HG02973 (cell line): ENCODE measurements around the gene SMCO2.

Experiments used
- ATAC-seq: cut with Tn5 transposase; IDR thresholded peaks from one replicate; pipeline ENCODE4 v1.9.1; 2021; ENCODE audit warnings: moderate library complexity; ENCODE audit not compliant: unreplicated experiment

Gene SMCO2

GRCh38 chr12:27451036-27451825 lies 4.7 kb downstream of the SMCO2 start:
- ATAC-seq = no peak

GRCh38 chr12:27453421-27453820 lies 6.9 kb downstream of the SMCO2 start:
- no peak for ATAC-seq

GRCh38 chr12:27455589-27455988 lies 9.1 kb downstream of the SMCO2 start:
- ATAC-seq = no peak

DNA sequence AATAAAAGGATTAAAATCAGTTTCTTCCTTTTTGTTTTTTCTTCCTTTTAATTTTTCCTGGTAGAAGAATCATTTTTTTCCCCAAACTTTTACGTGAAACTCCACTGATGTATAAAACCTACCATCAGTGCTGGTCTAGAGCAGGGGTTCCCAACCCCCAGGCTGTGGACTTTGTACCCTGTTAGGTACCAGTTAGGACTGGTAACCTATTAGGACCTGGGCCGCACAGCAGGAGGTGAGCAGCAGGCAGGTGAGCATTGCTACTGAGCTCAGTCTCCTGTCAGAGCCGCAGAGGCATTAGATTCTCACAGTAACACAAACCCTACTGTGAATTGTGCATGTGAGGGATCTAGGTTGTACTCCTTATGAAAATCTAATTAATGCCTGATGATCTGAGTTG lies 10.1 kb downstream of the SMCO2 start:
- no peak for ATAC-seq

GRCh38 chr12:27460471-27460978 lies 14.0 kb downstream of the SMCO2 start:
- no peak for ATAC-seq

DNA sequence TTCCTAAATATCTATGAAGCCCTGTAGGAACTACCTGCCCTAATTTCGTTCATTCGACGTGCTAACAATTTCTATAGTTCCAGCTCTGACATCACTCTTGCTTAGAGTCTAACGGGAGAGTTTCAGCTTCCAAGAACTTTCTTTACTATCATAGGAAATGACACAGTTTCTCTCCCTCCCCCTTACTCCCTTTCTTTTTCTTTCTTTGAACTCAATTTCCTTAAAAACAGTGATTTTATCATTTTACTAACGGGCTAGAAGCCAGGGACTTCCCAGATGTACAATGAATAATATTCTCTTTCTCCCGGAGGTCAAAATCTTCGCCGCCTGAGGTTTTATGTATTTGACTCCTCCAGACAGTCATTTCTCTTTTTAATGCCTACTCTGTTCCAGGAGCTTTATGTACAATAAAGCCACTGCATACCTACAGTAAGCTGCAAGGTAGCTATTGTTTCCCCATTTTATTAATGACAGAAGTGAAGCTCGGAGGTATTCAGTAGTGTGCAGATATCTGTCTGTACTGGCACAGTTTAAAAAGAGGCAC lies 15.7 kb downstream of the SMCO2 start:
- no peak for ATAC-seq

- ATAC-seq = no peak
Observed at GRCh38 chr12:27462851-27463250, 16.3 kb downstream of the SMCO2 start.

- ATAC-seq = no peak
Observed at GRCh38 chr12:27463511-27464219, 17.1 kb downstream of the SMCO2 start.

DNA sequence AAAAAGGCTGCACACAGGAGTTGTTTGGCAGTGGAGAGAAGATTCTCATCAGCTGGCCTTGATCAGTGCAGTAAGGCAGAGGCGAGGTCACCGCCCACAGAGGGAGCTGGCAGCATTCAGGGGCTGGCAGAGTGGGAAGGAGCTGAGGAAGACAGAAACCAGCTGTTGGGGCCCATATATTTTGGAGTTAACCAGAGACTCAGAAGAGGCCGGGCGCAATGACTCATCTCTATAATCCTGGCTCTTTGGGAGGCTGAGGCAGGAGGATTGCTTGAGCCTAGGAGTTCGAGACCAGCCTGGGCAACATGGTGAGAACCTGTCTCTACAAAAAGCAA lies 17.7 kb downstream of the SMCO2 start:
- no peak for ATAC-seq

- ATAC-seq = no peak
Observed at GRCh38 chr12:27467641-27468040, 21.1 kb downstream of the SMCO2 start.

- ATAC-seq = no peak
Observed at GRCh38 chr12:27468241-27468640, 21.7 kb downstream of the SMCO2 start.

- ATAC-seq = no peak
Observed at GRCh38 chr12:27469176-27469736, 22.7 kb downstream of the SMCO2 start.

GRCh38 chr12:27472604-27473003 lies 26.1 kb downstream of the SMCO2 start:
- no peak for ATAC-seq

DNA sequence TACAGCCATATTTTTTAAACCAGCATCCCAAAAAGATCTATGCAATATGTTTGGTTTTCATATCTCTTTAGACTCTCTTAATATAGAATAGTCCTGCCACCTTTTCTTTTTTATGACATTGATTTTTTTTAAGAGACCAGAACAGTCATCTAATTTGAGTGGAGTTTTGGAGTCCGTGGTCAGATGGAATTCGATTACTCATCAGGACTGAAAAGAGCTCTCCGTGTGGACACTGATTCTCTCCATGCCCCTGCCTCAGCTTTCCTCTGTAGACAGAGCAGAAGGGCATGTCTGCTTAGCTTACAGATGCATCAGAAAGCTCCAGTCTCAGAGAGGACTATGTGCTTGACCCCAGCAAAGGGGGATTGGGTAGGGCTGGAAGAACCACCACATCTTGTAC lies 27.8 kb downstream of the SMCO2 start:
- no peak for ATAC-seq

GRCh38 chr12:27477049-27477448 lies 30.5 kb downstream of the SMCO2 start:
- ATAC-seq = no peak

GRCh38 chr12:27478949-27479348 lies 32.4 kb downstream of the SMCO2 start:
- ATAC-seq = no peak

DNA sequence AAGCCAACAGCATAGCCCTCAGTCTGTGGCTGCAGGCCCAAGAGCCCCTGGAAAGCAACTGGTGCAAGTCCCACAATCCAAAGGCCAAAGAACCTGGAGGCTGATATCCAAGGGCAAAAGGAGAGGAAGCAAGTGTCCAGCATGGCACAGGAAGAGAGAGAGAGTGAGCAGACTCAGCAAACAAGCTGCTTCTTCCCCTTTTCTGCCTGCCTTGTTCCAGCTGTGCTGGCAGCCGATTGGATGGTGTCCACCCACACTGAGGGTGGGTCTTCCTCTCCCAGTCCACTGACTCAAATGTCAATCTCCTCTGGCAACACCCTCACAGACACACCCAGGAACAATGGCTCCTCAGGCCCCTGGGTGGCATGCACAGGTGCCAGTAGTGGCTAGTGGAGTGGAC lies 33.5 kb downstream of the SMCO2 start:
- ATAC-seq = no peak

- ATAC-seq = no peak
Observed at GRCh38 chr12:27486961-27487360, 40.4 kb downstream of the SMCO2 start.

DNA sequence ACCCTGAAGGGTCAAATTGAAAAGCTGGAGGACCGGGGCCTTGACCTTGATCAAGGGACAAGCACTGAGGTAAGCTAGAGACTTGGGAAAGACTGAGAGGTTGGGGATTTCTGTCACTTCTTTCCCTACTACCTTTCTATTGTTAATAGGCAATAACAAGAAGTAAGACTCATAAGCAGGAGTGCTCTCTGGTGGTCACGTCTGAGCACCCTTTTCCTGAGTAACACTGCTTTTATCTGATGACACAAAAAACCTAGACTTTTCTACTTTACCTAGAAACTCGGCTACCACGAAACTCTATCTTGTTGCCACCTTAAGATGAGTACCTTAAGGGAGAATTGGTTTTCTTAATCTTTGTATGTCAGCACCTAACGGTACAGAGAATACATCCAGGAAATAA lies 41.9 kb downstream of the SMCO2 start:
- no peak for ATAC-seq

DNA sequence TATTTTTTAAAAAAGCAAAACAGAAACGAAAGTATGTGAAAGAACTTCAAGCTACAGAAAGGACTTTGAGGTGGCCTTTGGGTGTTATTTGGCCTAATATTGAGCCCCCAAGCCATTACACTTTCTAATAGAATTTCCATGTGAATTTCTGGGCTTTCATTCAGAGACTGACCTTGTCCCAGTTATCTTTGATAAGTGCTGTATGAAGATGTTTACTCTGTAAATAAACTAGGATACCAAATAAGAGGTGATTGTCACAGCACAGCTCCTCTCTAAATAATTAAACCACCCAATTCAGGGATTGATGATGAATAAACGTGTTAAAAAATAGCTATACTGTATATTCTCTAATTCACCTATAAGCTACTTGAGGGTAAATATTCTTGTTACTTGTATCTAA lies 44.7 kb downstream of the SMCO2 start:
- ATAC-seq = no peak

DNA sequence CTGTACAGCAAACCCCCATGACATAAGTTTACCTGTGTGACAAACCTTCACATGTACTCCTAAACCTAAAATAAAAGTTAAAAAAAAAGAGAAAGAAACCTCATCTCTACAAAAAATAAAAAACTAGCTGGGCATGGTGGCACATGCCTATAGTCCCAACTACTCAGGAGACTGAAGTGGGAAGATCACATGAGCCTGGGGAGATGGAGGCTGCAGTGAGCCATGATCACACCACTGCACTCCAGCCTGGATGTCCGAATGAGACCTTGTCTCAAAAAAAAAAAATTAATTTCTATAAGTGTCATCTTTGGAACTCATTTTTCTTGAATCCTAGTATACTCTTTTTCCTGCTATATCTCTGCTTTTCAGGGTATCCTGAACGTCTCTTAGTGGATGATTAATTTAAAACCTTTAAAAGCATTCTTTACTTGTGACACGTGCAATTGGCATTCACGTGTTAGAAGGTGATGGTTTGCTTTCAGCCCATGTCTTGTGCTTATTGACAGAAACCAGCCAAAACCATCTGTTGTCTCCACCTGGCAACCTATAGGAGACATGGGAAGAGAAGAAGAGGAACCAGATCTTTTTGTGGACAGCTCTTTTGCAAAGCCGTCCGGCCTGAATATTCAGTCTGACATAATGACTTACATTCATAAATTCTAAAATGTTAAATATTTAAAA lies 46.9 kb downstream of the SMCO2 start:
- ATAC-seq = no peak
